DOHH2 (cell line): ENCODE data around the gene LTA.

Source experiments
- H3F3A ChIP-seq: fragments of 200-600 bp; sonication (generic), shearing (Covaris generic); 2 replicates; pipeline ENCODE4 v1.6.0; 2016; ENCODE audit warnings: antibody characterized with exemption, mild to moderate bottlenecking; ENCODE audit not compliant: control insufficient read depth, insufficient read depth
- H3K27ac ChIP-seq: fragments of 200-600 bp; sonication (generic); 2 replicates; pipeline ENCODE4 v1.5.1; 2014; ENCODE audit warnings: low read depth, mild to moderate bottlenecking, low read length, moderate library complexity
- H3K27me3 ChIP-seq: fragments of 200-600 bp; sonication (generic); 2 replicates; pipeline ENCODE4 v1.6.1; 2014; ENCODE audit warnings: mild to moderate bottlenecking, low read length, mixed read lengths; ENCODE audit not compliant: control insufficient read depth
- H3K36me3 ChIP-seq: fragments of 200-600 bp; sonication (generic); 2 replicates; pipeline ENCODE4 v1.6.1; 2014; ENCODE audit warnings: mild to moderate bottlenecking, low read length, moderate library complexity, mixed read lengths; ENCODE audit not compliant: control insufficient read depth
- H3K4me1 ChIP-seq: fragments of 200-600 bp; sonication (generic); 2 replicates; pipeline ENCODE4 v1.6.1; 2014; ENCODE audit warnings: mild to moderate bottlenecking, low read length, mixed read lengths; ENCODE audit not compliant: control insufficient read depth
- H3K4me2 ChIP-seq: fragments of 200-600 bp; sonication (generic); 2 replicates; pipeline ENCODE4 v1.6.0; 2014; ENCODE audit warnings: mild to moderate bottlenecking, low read length, moderate library complexity
- H3K4me3 ChIP-seq: fragments of 200-600 bp; sonication (generic); 2 replicates; pipeline ENCODE4 v1.5.1; 2014; ENCODE audit warnings: mild to moderate bottlenecking, low read length, mixed read lengths
- H3K79me2 ChIP-seq: fragments of 200-600 bp; sonication (generic); 2 replicates; pipeline ENCODE4 v1.6.1; 2014; ENCODE audit warnings: mild to moderate bottlenecking, low read length, mixed read lengths; ENCODE audit not compliant: control insufficient read depth
- H3K9me2 ChIP-seq: fragments of 200-600 bp; sonication (generic); replicated peaks from 2 replicates; pipeline ENCODE4 v1.6.1; 2014; ENCODE audit warnings: mild to moderate bottlenecking, low read length, mixed read lengths; ENCODE audit not compliant: control insufficient read depth
- H3K9me3 ChIP-seq: fragments of 200-600 bp; sonication (generic); 2 replicates; pipeline ENCODE4 v1.6.1; 2014; ENCODE audit warnings: antibody characterized with exemption, low read length, mixed read lengths; ENCODE audit not compliant: control insufficient read depth, insufficient read depth
- H4K20me1 ChIP-seq: fragments of 200-600 bp; sonication (generic); 2 replicates; pipeline ENCODE4 v1.6.0; 2014; ENCODE audit warnings: low read depth, mild to moderate bottlenecking, antibody characterized with exemption, low read length, moderate library complexity; ENCODE audit not compliant: control insufficient read depth, insufficient read depth
- EZH2phosphoT487 ChIP-seq: fragments of 200-600 bp; sonication (generic); IDR thresholded peaks from 2 replicates; pipeline ENCODE4 v1.6.1; 2017; ENCODE audit warnings: borderline replicate concordance, mild to moderate bottlenecking, antibody characterized with exemption, low read length, moderate library complexity, mixed read lengths
- TF ChIP-seq, protein P1 (sequence below): fragments of 200-600 bp; sonication (generic); IDR thresholded peaks from one replicate; pipeline ENCODE4 v1.5.1; 2014; ENCODE audit warnings: antibody characterized with exemption, mild to moderate bottlenecking, low read depth, low read length; ENCODE audit not compliant: poor library complexity, severe bottlenecking

LTA gene

DNA sequence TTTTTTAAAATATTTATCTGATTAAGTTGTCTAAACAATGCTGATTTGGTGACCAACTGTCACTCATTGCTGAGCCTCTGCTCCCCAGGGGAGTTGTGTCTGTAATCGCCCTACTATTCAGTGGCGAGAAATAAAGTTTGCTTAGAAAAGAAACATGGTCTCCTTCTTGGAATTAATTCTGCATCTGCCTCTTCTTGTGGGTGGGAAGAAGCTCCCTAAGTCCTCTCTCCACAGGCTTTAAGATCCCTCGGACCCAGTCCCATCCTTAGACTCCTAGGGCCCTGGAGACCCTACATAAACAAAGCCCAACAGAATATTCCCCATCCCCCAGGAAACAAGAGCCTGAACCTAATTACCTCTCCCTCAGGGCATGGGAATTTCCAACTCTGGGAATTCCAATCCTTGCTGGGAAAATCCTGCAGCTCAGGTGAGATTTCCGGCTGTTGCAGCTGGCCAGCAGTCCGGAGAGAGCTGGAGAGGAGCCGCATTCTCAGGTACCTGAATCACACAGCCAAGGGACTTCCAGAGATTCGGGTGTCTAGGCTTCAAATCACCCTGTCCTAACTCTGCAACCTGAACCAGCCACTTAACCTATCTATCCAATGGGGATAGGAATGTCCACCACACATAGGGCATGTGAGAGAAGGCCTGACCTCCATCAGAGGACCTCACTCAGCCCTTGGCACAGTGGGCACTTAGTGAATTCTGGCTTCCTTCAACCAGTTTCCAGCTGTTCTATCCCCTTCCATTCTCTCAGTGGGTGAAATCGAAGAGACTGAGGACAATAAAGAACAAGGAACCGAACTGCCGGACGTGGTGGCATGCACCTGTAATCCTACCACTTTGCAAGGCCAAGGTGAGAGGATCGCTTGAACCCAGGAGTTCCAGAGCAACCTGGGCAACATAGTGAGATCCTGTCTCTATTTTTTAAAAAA lies 6.4 kb downstream of the LTA start:
- Histone ChIP-seq H3K9me2 (no peaks in the 10 kb centered on the region), H3K9me3 (no peaks in the 10 kb centered on the region), H4K20me1 (no peaks in the 10 kb centered on the region), H3K4me2 (no peak overlapping the region), H3K36me3 (no peaks in the 10 kb centered on the region), H3K4me1 (peaks cover 60% of the 10 kb centered on the region), H3F3A (peaks cover 3% of the 10 kb centered on the region; the same call in 1 of the 2 replicates), H3K27ac (no peak overlapping the region), H3K27me3 (peaks cover 78% of the 10 kb centered on the region), H3K79me2 (no peaks in the 10 kb centered on the region), H3K4me3 (no peak overlapping the region)
- no peak for TF ChIP-seq EZH2phosphoT487
- TF ChIP-seq, protein P1, sequence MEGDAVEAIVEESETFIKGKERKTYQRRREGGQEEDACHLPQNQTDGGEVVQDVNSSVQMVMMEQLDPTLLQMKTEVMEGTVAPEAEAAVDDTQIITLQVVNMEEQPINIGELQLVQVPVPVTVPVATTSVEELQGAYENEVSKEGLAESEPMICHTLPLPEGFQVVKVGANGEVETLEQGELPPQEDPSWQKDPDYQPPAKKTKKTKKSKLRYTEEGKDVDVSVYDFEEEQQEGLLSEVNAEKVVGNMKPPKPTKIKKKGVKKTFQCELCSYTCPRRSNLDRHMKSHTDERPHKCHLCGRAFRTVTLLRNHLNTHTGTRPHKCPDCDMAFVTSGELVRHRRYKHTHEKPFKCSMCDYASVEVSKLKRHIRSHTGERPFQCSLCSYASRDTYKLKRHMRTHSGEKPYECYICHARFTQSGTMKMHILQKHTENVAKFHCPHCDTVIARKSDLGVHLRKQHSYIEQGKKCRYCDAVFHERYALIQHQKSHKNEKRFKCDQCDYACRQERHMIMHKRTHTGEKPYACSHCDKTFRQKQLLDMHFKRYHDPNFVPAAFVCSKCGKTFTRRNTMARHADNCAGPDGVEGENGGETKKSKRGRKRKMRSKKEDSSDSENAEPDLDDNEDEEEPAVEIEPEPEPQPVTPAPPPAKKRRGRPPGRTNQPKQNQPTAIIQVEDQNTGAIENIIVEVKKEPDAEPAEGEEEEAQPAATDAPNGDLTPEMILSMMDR: no peak

DNA sequence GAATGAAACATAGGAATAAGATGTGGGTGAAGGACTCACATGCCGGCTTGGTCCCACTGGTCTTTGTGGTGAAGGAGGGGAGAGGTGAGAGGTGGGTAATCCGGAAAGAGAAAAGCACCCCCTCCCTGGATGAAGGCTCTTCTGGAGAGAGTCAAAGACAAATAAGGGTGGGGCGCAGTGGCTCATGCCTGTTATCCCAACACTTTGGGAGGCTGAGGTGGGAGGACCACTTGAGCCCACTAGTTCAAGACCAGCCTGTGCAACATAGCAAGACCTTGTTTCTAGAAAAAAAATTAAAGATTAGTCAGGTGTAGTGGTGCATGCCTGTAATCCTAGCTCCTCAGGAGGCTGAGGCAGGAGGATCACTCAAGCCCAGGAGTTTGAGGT lies 7.0 kb downstream of the LTA start:
- H3K9me2 ChIP-seq: no peaks in the 10 kb centered on the region
- no peaks in the 10 kb centered on the region for H3K79me2 ChIP-seq
- no peaks in the 10 kb centered on the region for H4K20me1 ChIP-seq
- no peaks in the 10 kb centered on the region for H3K9me3 ChIP-seq
- H3K4me3 ChIP-seq: no peak overlapping the region
- no peak overlapping the region for H3K4me2 ChIP-seq
- TF ChIP-seq, protein P1: no peak
- TF ChIP-seq EZH2phosphoT487: no peak
- H3K4me1 ChIP-seq: peaks cover 60% of the 10 kb centered on the region
- H3K27me3 ChIP-seq: peaks cover 74% of the 10 kb centered on the region
- peaks cover 3% of the 10 kb centered on the region; the same call in 1 of the 2 replicates for H3F3A ChIP-seq
- H3K27ac ChIP-seq: no peak overlapping the region
- H3K36me3 ChIP-seq: no peaks in the 10 kb centered on the region

DNA sequence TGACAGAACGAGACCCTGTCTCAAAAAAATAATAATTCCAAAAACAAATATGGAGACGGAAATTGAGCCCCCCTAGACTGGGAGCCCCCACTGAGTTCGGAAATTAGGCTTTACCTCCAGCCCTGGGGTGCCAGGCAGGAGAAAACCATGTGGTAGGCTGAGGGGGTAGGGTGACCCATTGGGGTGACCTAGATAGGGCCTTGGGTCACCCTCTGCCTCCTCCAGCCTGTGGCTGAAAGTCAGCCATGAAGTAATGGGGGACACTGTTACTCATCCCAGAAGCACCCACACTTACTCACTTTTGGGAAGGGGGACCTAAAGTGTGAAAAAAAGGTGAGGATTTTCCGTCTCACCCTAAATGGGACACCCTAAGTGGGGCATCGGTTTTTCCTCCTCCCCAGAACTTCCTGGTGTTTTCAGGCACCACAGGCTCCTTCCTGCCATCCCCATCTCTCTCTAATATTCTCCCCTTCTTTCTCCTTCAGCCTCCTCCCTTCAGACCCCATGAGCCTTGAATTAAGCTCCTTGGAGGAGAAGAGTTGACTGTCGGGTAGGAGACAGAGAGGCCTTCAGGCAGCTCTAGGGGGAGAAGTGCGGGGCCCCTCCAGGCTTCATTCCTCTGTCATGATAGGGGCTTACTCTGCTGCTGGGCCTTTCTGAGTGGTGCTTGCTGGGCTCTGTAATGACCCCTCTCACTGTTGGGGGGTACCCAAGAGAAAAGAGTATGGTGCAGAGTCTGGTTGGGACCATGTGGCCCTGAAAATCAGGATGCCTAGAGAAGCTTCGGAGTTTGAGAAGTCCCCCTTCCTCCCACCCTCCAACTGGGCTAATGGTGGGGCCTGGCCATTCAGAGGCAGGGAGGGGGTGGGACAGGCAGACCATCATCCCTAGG lies 7.7 kb downstream of the LTA start:
- H3K4me2 ChIP-seq: peak overlapping the region; percentile 92
- H3K4me1 ChIP-seq: peaks cover 62% of the 10 kb centered on the region
- no peaks in the 10 kb centered on the region for H4K20me1 ChIP-seq
- H3K79me2 ChIP-seq: no peaks in the 10 kb centered on the region
- no peaks in the 10 kb centered on the region for H3K36me3 ChIP-seq
- no peaks in the 10 kb centered on the region for H3K9me2 ChIP-seq
- peaks cover 5% of the 10 kb centered on the region for H3F3A ChIP-seq
- H3K9me3 ChIP-seq: no peaks in the 10 kb centered on the region
- peak overlapping the region; percentile 84; the same call in 1 of the 2 replicates for H3K4me3 ChIP-seq
- no peak for TF ChIP-seq EZH2phosphoT487
- TF ChIP-seq, protein P1: no peak
- H3K27ac ChIP-seq: no peak overlapping the region
- peaks cover 67% of the 10 kb centered on the region for H3K27me3 ChIP-seq
